H1 (cell line): ENCODE data around the gene AQP2. TPM values are rescaled to one million over a fixed set of nuclear protein-coding genes. Genes with fewer than 3 reads are reported as not detected.

Experiments
- CTCF ChIA-PET: fragments of 300-600 bp; sonication (Branson Sonifier 250); formaldehyde crosslinking; loops from one replicate; lab custom pipeline; 2021; ENCODE audit not compliant: partially characterized antibody; lab: Charles Lee
- POLR2A ChIA-PET: fragments of 300-600 bp; sonication (Branson Sonifier 250); formaldehyde crosslinking; loops from one replicate; lab custom pipeline; 2021; ENCODE audit warnings: inconsistent platforms; ENCODE audit not compliant: partially characterized antibody; lab: Charles Lee
- DNase-seq, 2 experiments: peaks; one replicate each; pipeline versions ENCODE4 v3.0.0 to v3.0.0-alpha.2; 2010 to 2022; ENCODE audit warnings: low spot score in 2 of 2, low read depth in 1 of 2, mixed read lengths in 1 of 2
- FAIRE-seq: peaks from 2 replicates; lab custom pipeline; 2011; peaks lifted over from hg19 to GRCh38; lab: Jason Lieb, UNC
- H2AFZ ChIP-seq: 2 replicates; pipeline ENCODE4 v1.8.1; 2012; ENCODE audit warnings: low read length, inconsistent platforms
- H2AK5ac ChIP-seq: 2 replicates; pipeline ENCODE4 v1.6.1; 2013; ENCODE audit warnings: low read depth, low read length
- H2BK120ac ChIP-seq: replicated peaks from 2 replicates; pipeline ENCODE3; 2013; ENCODE audit warnings: low read depth, low read length, inconsistent platforms
- H2BK12ac ChIP-seq: 2 replicates; pipeline ENCODE4 v1.6.1; 2013; ENCODE audit warnings: low read depth, low read length
- H2BK15ac ChIP-seq: 2 replicates; pipeline ENCODE4 v1.6.1; 2013; ENCODE audit warnings: low read length
- H2BK20ac ChIP-seq: 2 replicates; pipeline ENCODE4 v1.6.1; 2013; ENCODE audit warnings: low read length
- H2BK5ac ChIP-seq: 2 replicates; pipeline ENCODE4 v1.6.1; 2013; ENCODE audit warnings: low read depth, low read length
- H3K14ac ChIP-seq: 2 replicates; pipeline ENCODE4 v1.6.1; 2013; ENCODE audit warnings: inconsistent platforms; ENCODE audit not compliant: insufficient read length
- H3K18ac ChIP-seq: 2 replicates; pipeline ENCODE4 v1.6.1; 2013; ENCODE audit warnings: low read length; ENCODE audit errors: extremely low read depth
- H3K23ac ChIP-seq: 2 replicates; pipeline ENCODE4 v1.6.1; 2013; ENCODE audit warnings: inconsistent platforms; ENCODE audit not compliant: insufficient read length
- H3K23me2 ChIP-seq: 2 replicates; pipeline ENCODE4 v1.6.1; 2013; ENCODE audit warnings: low read depth, low read length
- H3K27ac ChIP-seq: 2 replicates; pipeline ENCODE4 v1.6.1; 2011; ENCODE audit warnings: low read depth, low read length, inconsistent platforms
- H3K27me3 ChIP-seq, 4 experiments: replicated peaks in 1 of 4; 1 replicate in 1 of 4; 2 replicates in 3 of 4; pipeline versions ENCODE4 v1.6.1 to v1.8.1; 2011 to 2013; ENCODE audit warnings: low read length in 3 of 4, mild to moderate bottlenecking in 3 of 4, inconsistent platforms in 2 of 4, mixed read lengths in 2 of 4, moderate library complexity in 1 of 4; ENCODE audit not compliant: control insufficient read depth in 3 of 4, insufficient read depth in 3 of 4; ENCODE audit errors: extremely low read depth in 1 of 4
- H3K36me3 ChIP-seq, 4 experiments: 2 replicates each; pipeline versions ENCODE4 v1.6.1 to v1.8.1; 2011 to 2013; ENCODE audit warnings: mild to moderate bottlenecking in 4 of 4, low read length in 3 of 4, moderate library complexity in 2 of 4, control low read depth in 1 of 4, inconsistent platforms in 1 of 4; ENCODE audit not compliant: insufficient read depth in 4 of 4, control insufficient read depth in 2 of 4
- H3K4ac ChIP-seq: replicated peaks from 2 replicates; pipeline ENCODE3; 2013; ENCODE audit warnings: low read length, low read depth, mixed read lengths, inconsistent platforms; ENCODE audit not compliant: insufficient read length
- H3K4me1 ChIP-seq, 4 experiments: replicated peaks in 1 of 4; 1 replicate in 1 of 4; 2 replicates in 3 of 4; pipeline versions ENCODE4 v1.6.1 to v1.8.1; 2011 to 2013; ENCODE audit warnings: low read length in 3 of 4, inconsistent platforms in 2 of 4, mixed read lengths in 1 of 4; ENCODE audit not compliant: insufficient read depth in 4 of 4, control insufficient read depth in 3 of 4
- H3K4me2 ChIP-seq, 2 experiments: 2 replicates each; pipeline versions ENCODE4 v1.6.1 to v1.8.1; 2011 to 2013; ENCODE audit warnings: low read depth in 2 of 2, low read length in 2 of 2, control low read depth in 1 of 2, inconsistent platforms in 1 of 2, mild to moderate bottlenecking in 1 of 2; ENCODE audit not compliant: insufficient read depth in 1 of 2
- H3K4me3 ChIP-seq, 4 experiments: fragments of 200-600, 300-600 bp in 1 of 4; sonication (generic), shearing (Covaris generic), sonication (Bioruptor Twin) in 1 of 4; 2 replicates each; pipeline versions ENCODE4 v1.5.1 to v1.8.1; 2011 to 2016; ENCODE audit warnings: low read length in 4 of 4, low read depth in 3 of 4, control low read depth in 2 of 4, inconsistent platforms in 2 of 4, mild to moderate bottlenecking in 2 of 4, mixed read lengths in 1 of 4, moderate library complexity in 1 of 4; ENCODE audit not compliant: insufficient read depth in 2 of 4; ENCODE audit errors: extremely low read depth in 1 of 4
- H3K56ac ChIP-seq: replicated peaks from 2 replicates; pipeline ENCODE3; 2013; ENCODE audit warnings: low read depth, mild to moderate bottlenecking, mixed read lengths, low read length, inconsistent platforms; ENCODE audit not compliant: insufficient read length
- H3K79me1 ChIP-seq: 2 replicates; pipeline ENCODE4 v1.6.1; 2013; ENCODE audit warnings: low read depth, low read length, control low read depth
- H3K79me2 ChIP-seq, 2 experiments: 2 replicates each; pipeline versions ENCODE4 v1.6.1 to v1.8.1; 2012 to 2013; ENCODE audit warnings: low read length in 2 of 2, mild to moderate bottlenecking in 2 of 2, inconsistent platforms in 1 of 2; ENCODE audit not compliant: insufficient read depth in 2 of 2, control insufficient read depth in 1 of 2
- H3K9ac ChIP-seq, 4 experiments: replicated peaks in 1 of 4; 1 replicate in 1 of 4; 2 replicates in 3 of 4; pipeline versions ENCODE4 v1.6.1 to v1.8.1; 2011 to 2013; ENCODE audit warnings: low read depth in 3 of 4, low read length in 3 of 4, control low read depth in 2 of 4, mild to moderate bottlenecking in 2 of 4, moderate library complexity in 2 of 4, inconsistent platforms in 1 of 4; ENCODE audit errors: extremely low read depth in 1 of 4
- H3K9me3 ChIP-seq, 2 experiments: 2 replicates each; pipeline versions ENCODE4 v1.6.1 to v1.8.1; 2012 to 2013; ENCODE audit warnings: mild to moderate bottlenecking in 2 of 2, moderate library complexity in 2 of 2, control low read depth in 1 of 2, inconsistent platforms in 1 of 2, low read depth in 1 of 2, low read length in 1 of 2, mixed read lengths in 1 of 2; ENCODE audit not compliant: insufficient read depth in 2 of 2
- H4K20me1 ChIP-seq, 2 experiments: replicated peaks in 1 of 2; 2 replicates each; pipeline versions ENCODE3 to v1.8.1; 2011 to 2013; ENCODE audit warnings: inconsistent platforms in 2 of 2, low read length in 2 of 2, mild to moderate bottlenecking in 1 of 2; ENCODE audit not compliant: insufficient read depth in 2 of 2, control insufficient read depth in 1 of 2
- H4K5ac ChIP-seq: 2 replicates; pipeline ENCODE4 v1.6.1; 2013; ENCODE audit warnings: low read length, low read depth, mixed read lengths, inconsistent platforms; ENCODE audit not compliant: insufficient read length
- H4K8ac ChIP-seq: 2 replicates; pipeline ENCODE4 v1.8.0; 2013; ENCODE audit warnings: mild to moderate bottlenecking, moderate library complexity, low read length, inconsistent platforms; ENCODE audit not compliant: insufficient read depth; ENCODE audit errors: extremely low read depth
- H4K91ac ChIP-seq: replicated peaks from 2 replicates; pipeline ENCODE3; 2013; ENCODE audit warnings: low read length, mixed read lengths, inconsistent platforms; ENCODE audit not compliant: insufficient read length
- ASH2L ChIP-seq: fragments of 200-600, 300-600 bp; sonication (generic); IDR thresholded peaks from one replicate; pipeline ENCODE4 v1.7.1; 2017; ENCODE audit warnings: low read length
- BACH1 ChIP-seq: IDR thresholded peaks from 2 replicates; pipeline ENCODE4 v1.6.1; 2012; ENCODE audit warnings: low read length, improper control_type of control experiment
- BRCA1 ChIP-seq: IDR thresholded peaks from 2 replicates; pipeline ENCODE4 v1.6.1; 2012; ENCODE audit warnings: low read depth, low read length, improper control_type of control experiment
- EGR1 ChIP-seq: IDR thresholded peaks from 2 replicates; pipeline ENCODE4 v1.6.1; 2011; ENCODE audit warnings: low read depth, low read length, borderline replicate concordance
- EZH2 ChIP-seq: fragments of 200-600 bp; sonication (generic); IDR thresholded peaks from 2 replicates; pipeline ENCODE4 v1.7.1; 2012; ENCODE audit warnings: low read depth, mild to moderate bottlenecking, moderate library complexity, low read length, inconsistent platforms; ENCODE audit not compliant: severe bottlenecking
- FOSL1 ChIP-seq: IDR thresholded peaks from 2 replicates; pipeline ENCODE4 v1.6.1; 2011; ENCODE audit warnings: mild to moderate bottlenecking, low read depth, low read length, moderate library complexity; ENCODE audit not compliant: insufficient read depth
- GABPA ChIP-seq: IDR thresholded peaks from 2 replicates; pipeline ENCODE4 v1.6.1; 2011; ENCODE audit warnings: mild to moderate bottlenecking, low read length, moderate library complexity, borderline replicate concordance; ENCODE audit not compliant: insufficient read depth
- KDM4A ChIP-seq: IDR thresholded peaks from one replicate; pipeline ENCODE4 v1.7.1; 2012; ENCODE audit warnings: low read depth, mild to moderate bottlenecking, moderate library complexity, low read length, inconsistent platforms; ENCODE audit not compliant: severe bottlenecking
- SIN3A ChIP-seq, 2 experiments: IDR thresholded peaks in 1 of 2; conservative IDR thresholded peaks in 1 of 2; 2 replicates each; pipeline ENCODE4 v1.6.1; 2011 to 2012; ENCODE audit warnings: low read length in 2 of 2, improper control_type of control experiment in 1 of 2, low read depth in 1 of 2, mild to moderate bottlenecking in 1 of 2
- TAF7 ChIP-seq: optimal IDR thresholded peaks from 2 replicates; pipeline ENCODE3; 2011; ENCODE audit warnings: low read depth, mild to moderate bottlenecking, inconsistent platforms, low read length, moderate library complexity, borderline replicate concordance
- TCF12 ChIP-seq: IDR thresholded peaks from 2 replicates; pipeline ENCODE4 v1.6.1; 2011; ENCODE audit warnings: low read depth, mild to moderate bottlenecking, low read length
- WGBS, 2 experiments: shearing (Covaris generic) in 1 of 2; methylation state at CpG; one replicate each; pipeline versions ENCODE4 v1.1.6 to v1.1.7; 2013 to 2015; ENCODE audit warnings: low lambda C conversion rate in 2 of 2, mixed read lengths in 2 of 2, inconsistent platforms in 1 of 2, low coverage in 1 of 2, missing lambda C conversion rate in 1 of 2; ENCODE audit not compliant: insufficient replicate concordance in 2 of 2, insufficient coverage in 1 of 2, insufficient read length in 1 of 2; ENCODE audit errors: extremely low coverage in 1 of 2, missing lambda C conversion rate in 1 of 2; 5-methylcytosine and 5-hydroxymethylcytosine counted together
- polyA plus RNA-seq, 7 experiments: library from polyadenylated mRNA; depleted of rRNA in 3 of 7; stranded (reverse) in 5 of 7; unstranded in 2 of 7; fragments of >200 nt in 5 of 7; fragments of 200-250 nt in 2 of 7; gene quantifications; 1 replicate in 5 of 7; 2 replicates in 1 of 7; 4 replicates in 1 of 7; pipeline versions ENCODE4 v1.2.1 to v1.2.3, GENCODE V29; 2011 to 2013; ENCODE audit warnings: missing spikeins in 2 of 7, mixed read lengths in 2 of 7
- total RNA-seq: library from RNA; stranded (reverse); fragmentation: NEBNext Ultra II Directional; extraction: Animal tissue kit (Norgen Biotek cat#: 25700); gene quantifications from 2 replicates; pipeline ENCODE4 v1.2.1, GENCODE V29; 2021
- TF ChIP-seq, protein P1 (sequence below): IDR thresholded peaks from 2 replicates; pipeline ENCODE4 v1.6.1; 2012; ENCODE audit warnings: low read length, inconsistent platforms

The AQP2 gene
- total and polyA plus RNA-seq, 2 of the 8 experiments (the other 6 are each of a cell fraction or from before 2014, with no cell fraction given): not detected

DNA sequence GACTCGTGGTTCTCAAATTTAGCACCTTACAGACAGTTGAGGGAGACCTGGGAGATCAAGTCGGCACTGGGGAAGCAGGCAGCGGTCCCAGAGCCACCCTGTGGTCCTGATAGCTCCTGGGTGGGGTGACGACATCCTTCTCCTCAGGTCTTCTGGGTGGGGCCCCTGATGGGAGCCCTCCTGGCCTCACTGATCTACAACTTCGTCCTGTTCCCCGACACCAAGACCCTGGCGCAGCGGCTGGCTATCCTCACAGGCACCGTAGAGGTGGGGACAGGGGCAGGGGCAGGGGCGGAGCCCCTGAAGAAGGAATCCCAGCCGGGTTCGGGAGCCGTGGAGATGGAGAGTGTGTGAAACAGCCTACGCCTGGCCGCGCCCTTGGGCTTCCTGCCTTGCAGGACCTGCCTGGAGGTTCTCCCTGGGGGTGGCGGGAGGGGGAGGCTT lies 24.8 kb downstream of the AQP2 start:
- Histone ChIP-seq H3K9ac (no peak overlapping the region), H2AFZ (no peak overlapping the region), H3K79me1 (no peaks in the 10 kb centered on the region), H3K4me2 (no peak overlapping the region), H2BK120ac (no peak overlapping the region), H3K56ac (no peak overlapping the region), H4K20me1 (no peaks in the 10 kb centered on the region), H2BK20ac (no peak overlapping the region), H2BK5ac (no peak overlapping the region), H4K5ac (no peak overlapping the region), H3K27ac (no peak overlapping the region), H2BK15ac (no peak overlapping the region), H3K18ac (no peak overlapping the region; the same call in 1 of the 2 replicates), H2AK5ac (no peak overlapping the region), H3K23me2 (no peaks in the 10 kb centered on the region), H3K27me3 (no peaks in the 10 kb centered on the region), H3K14ac (no peak overlapping the region), H4K8ac (no peak overlapping the region), H3K4me3 (no peak overlapping the region), H3K4me1 (peaks cover 0 to 9% (median 3%) of the 10 kb centered on the region in 4 experiments; a peak in 4 of 7 replicates), H3K4ac (no peak overlapping the region), H4K91ac (no peak overlapping the region), H3K23ac (no peak overlapping the region), H2BK12ac (no peak overlapping the region), H3K9me3 (no peaks in the 10 kb centered on the region), H3K79me2 (no peaks in the 10 kb centered on the region), H3K36me3 (no peaks in the 10 kb centered on the region)
- POLR2A ChIA-PET: no interaction called here
- WGBS, 2 experiments: 82% methylated on average over 11 of the region's 17 CpGs; no CpG with 5 or more reads in 1 of the 2 experiments
- DNase-seq (peak in 1 of 2 experiments; percentile 59), FAIRE-seq (no peak)
- CTCF ChIA-PET: interaction anchor here (0.6 to 23.0 kb wide), 13 partner anchors 5 to 332 kb away, joined by 3 to 420 read pairs (median 5); partner anchors contain the start of genes AQP5, AQP6 and ASIC1
- TF ChIP-seq FOSL1: no peak
- TF ChIP-seq TAF7: no peak
- no peak for TF ChIP-seq EGR1
- no peak for TF ChIP-seq GABPA
- TF ChIP-seq ASH2L: no peak
- no peak for TF ChIP-seq TCF12
- TF ChIP-seq, protein P1, sequence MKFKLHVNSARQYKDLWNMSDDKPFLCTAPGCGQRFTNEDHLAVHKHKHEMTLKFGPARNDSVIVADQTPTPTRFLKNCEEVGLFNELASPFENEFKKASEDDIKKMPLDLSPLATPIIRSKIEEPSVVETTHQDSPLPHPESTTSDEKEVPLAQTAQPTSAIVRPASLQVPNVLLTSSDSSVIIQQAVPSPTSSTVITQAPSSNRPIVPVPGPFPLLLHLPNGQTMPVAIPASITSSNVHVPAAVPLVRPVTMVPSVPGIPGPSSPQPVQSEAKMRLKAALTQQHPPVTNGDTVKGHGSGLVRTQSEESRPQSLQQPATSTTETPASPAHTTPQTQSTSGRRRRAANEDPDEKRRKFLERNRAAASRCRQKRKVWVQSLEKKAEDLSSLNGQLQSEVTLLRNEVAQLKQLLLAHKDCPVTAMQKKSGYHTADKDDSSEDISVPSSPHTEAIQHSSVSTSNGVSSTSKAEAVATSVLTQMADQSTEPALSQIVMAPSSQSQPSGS: no peak
- no peak for TF ChIP-seq KDM4A
- no peak for TF ChIP-seq BRCA1
- no peak for TF ChIP-seq SIN3A (conservative IDR thresholded peaks at IDR 0.05 in 1 of 2, IDR thresholded peaks at IDR 0.05 in 1 of 2; ENCODE audit: low read depth in 1 of 2, low read length in 2 of 2)
- no peak for TF ChIP-seq BACH1
- TF ChIP-seq EZH2: no peak
